ENCODE measurements around the gene GSTK1. TPM values are rescaled to one million over a fixed set of nuclear protein-coding genes. Genes with fewer than 3 reads are reported as not detected.

Gene GSTK1
- total RNA-seq, 5 donors from 2014 or later (not counting 1 experiment from before 2014, with no cell fraction given), result 347 to 524 (median 406) TPM

GRCh38 chr7:143236408-143236990, 26.7 kb upstream of the GSTK1 start:
- Histone ChIP-seq H3K4me1 (ENCODE audit: control insufficient read depth in 1 of 2, extremely low read depth in 1 of 2, insufficient read depth in 2 of 2, low read length in 2 of 2) (peaks cover 0 to 3% of the 10 kb centered on the region in 2 experiments), H3K36me3 (ENCODE audit: control insufficient read depth in 2 of 2, extremely low read depth in 1 of 2, insufficient read depth in 1 of 2, low read length in 1 of 2) (no peaks in the 10 kb centered on the region), H3K27me3 (replicated peaks in 1 of 2; ENCODE audit: control insufficient read depth in 2 of 2, extremely low read depth in 1 of 2, insufficient read depth in 2 of 2, low read length in 1 of 2) (peaks cover 0 to 9% of the 10 kb centered on the region in 2 experiments), H3K27ac (ENCODE audit: low read length) (no peak overlapping the region), H3K4me3 (ENCODE audit: control insufficient read depth in 1 of 2, extremely low read depth in 1 of 2, low read length in 1 of 2) (no peak overlapping the region), H3K9me3 (peaks cover 6% of the 10 kb centered on the region)
- DNase-seq (no peak), ATAC-seq (replicated peaks in 1 of 4) (no peak)
- ChIA-PET POLR2A (interaction anchor here in 1 of 2 donors (0.8 kb wide), 1 partner anchor 21 kb away, joined by 3 read pairs; no protein-coding TSS in a partner anchor), CTCF (interaction anchor here (0.6 to 1.1 kb wide), 3 partner anchors 43 to 728 kb away, joined by 3 to 4 read pairs (median 3); no protein-coding TSS in a partner anchor)
- Mint-ChIP-seq H3K4me3 (no peak overlapping the region), H3K4me1 (peaks cover 6 to 9% (median 7%) of the 10 kb centered on the region in 3 donors), H3K9me3 (peaks cover 13 to 21% (median 14%) of the 10 kb centered on the region in 3 donors), H3K27me3 (peaks cover 12 to 14% of the 10 kb centered on the region in 2 donors), H3K36me3 (peaks cover 10% of the 10 kb centered on the region), H3K27ac (no peak overlapping the region)
- no CpG with 5 or more reads among the region's 3 CpGs for WGBS (ENCODE audit: insufficient coverage)

GRCh38 chr7:143237366-143237765, 25.9 kb upstream of the GSTK1 start:
- Mint-ChIP-seq H3K4me1 (peaks cover 7 to 17% (median 10%) of the 10 kb centered on the region in 3 donors), H3K9me3 (peaks cover 13 to 21% (median 14%) of the 10 kb centered on the region in 3 donors), H3K27me3 (peaks cover 12 to 14% of the 10 kb centered on the region in 2 donors), H3K36me3 (peaks cover 10% of the 10 kb centered on the region), H3K4me3 (no peak overlapping the region), H3K27ac (no peak overlapping the region)
- Histone ChIP-seq H3K4me3 (ENCODE audit: control insufficient read depth in 1 of 2, extremely low read depth in 1 of 2, low read length in 1 of 2) (no peak overlapping the region), H3K4me1 (ENCODE audit: control insufficient read depth in 1 of 2, extremely low read depth in 1 of 2, insufficient read depth in 2 of 2, low read length in 2 of 2) (peaks cover 0 to 3% of the 10 kb centered on the region in 2 experiments), H3K36me3 (ENCODE audit: control insufficient read depth in 2 of 2, extremely low read depth in 1 of 2, insufficient read depth in 1 of 2, low read length in 1 of 2) (no peaks in the 10 kb centered on the region), H3K27me3 (replicated peaks in 1 of 2; ENCODE audit: control insufficient read depth in 2 of 2, extremely low read depth in 1 of 2, insufficient read depth in 2 of 2, low read length in 1 of 2) (peaks cover 0 to 9% of the 10 kb centered on the region in 2 experiments), H3K9me3 (peaks cover 6% of the 10 kb centered on the region), H3K27ac (ENCODE audit: low read length) (no peak overlapping the region)
- CTCF ChIA-PET, result interaction anchor here in 1 of 2 donors (0.5 to 1.1 kb wide), 3 partner anchors 23 to 64 kb away, joined by 3 to 4 read pairs (median 3); no protein-coding TSS in a partner anchor
- ATAC-seq (replicated peaks in 1 of 4) (no peak), DNase-seq (no peak)
- POLR2A ChIA-PET, result interaction anchor here in 1 of 2 donors (0.8 kb wide), 1 partner anchor 22 kb away, joined by 3 read pairs; no protein-coding TSS in a partner anchor

GRCh38 chr7:143238289-143238980, 24.8 kb upstream of the GSTK1 start:
- Mint-ChIP-seq H3K27ac (no peak overlapping the region), H3K27me3 (peaks cover 12 to 14% of the 10 kb centered on the region in 2 donors), H3K36me3 (peaks cover 10% of the 10 kb centered on the region), H3K4me1 (peaks cover 11 to 17% (median 14%) of the 10 kb centered on the region in 3 donors), H3K4me3 (no peak overlapping the region), H3K9me3 (peaks cover 13 to 21% (median 14%) of the 10 kb centered on the region in 3 donors)
- ATAC-seq (replicated peaks in 1 of 4) (no peak), DNase-seq (no peak)
- no CpG with 5 or more reads among the region's 1 CpG for WGBS (ENCODE audit: insufficient coverage)
- H3K4me1 ChIP-seq (ENCODE audit: control insufficient read depth in 1 of 2, extremely low read depth in 1 of 2, insufficient read depth in 2 of 2, low read length in 2 of 2), result peaks cover 0 to 3% of the 10 kb centered on the region in 2 experiments
- no peak overlapping the region for H3K27ac ChIP-seq (ENCODE audit: low read length)
- ChIA-PET CTCF (interaction anchor here (0.6 to 3.8 kb wide), 10 partner anchors 12 to 248 kb away, joined by 3 to 98 read pairs (median 14); no protein-coding TSS in a partner anchor), POLR2A (no interaction called here)
- H3K27me3 ChIP-seq (replicated peaks in 1 of 2; ENCODE audit: control insufficient read depth in 2 of 2, extremely low read depth in 1 of 2, insufficient read depth in 2 of 2, low read length in 1 of 2), result peaks cover 0 to 9% of the 10 kb centered on the region in 2 experiments
- H3K36me3 ChIP-seq (ENCODE audit: control insufficient read depth in 2 of 2, extremely low read depth in 1 of 2, insufficient read depth in 1 of 2, low read length in 1 of 2), result no peaks in the 10 kb centered on the region
- no peak overlapping the region for H3K4me3 ChIP-seq (ENCODE audit: control insufficient read depth in 1 of 2, extremely low read depth in 1 of 2, low read length in 1 of 2)
- H3K9me3 ChIP-seq, result peaks cover 6% of the 10 kb centered on the region

- peaks cover 3 to 5% of the 10 kb centered on the region in 2 experiments for H3K4me1 ChIP-seq (ENCODE audit: control insufficient read depth in 1 of 2, extremely low read depth in 1 of 2, insufficient read depth in 2 of 2, low read length in 2 of 2)
- Mint-ChIP-seq H3K36me3 (peaks cover 10% of the 10 kb centered on the region), H3K27ac (no peak overlapping the region), H3K4me1 (peaks cover 25 to 31% (median 27%) of the 10 kb centered on the region in 3 donors), H3K9me3 (peaks cover 13 to 21% (median 14%) of the 10 kb centered on the region in 3 donors), H3K4me3 (no peak overlapping the region), H3K27me3 (peaks cover 12 to 14% of the 10 kb centered on the region in 2 donors)
- peaks cover 6% of the 10 kb centered on the region for H3K9me3 ChIP-seq
- POLR2A ChIA-PET, result interaction anchor here in 1 of 2 donors (0.6 to 0.7 kb wide), 2 partner anchors 13 to 455 kb away, joined by 3 to 7 read pairs; no protein-coding TSS in a partner anchor
- CTCF ChIA-PET, result interaction anchor here (0.6 to 3.8 kb wide), 77 partner anchors 8 to 1767 kb away, joined by 3 to 98 read pairs (median 6); partner anchors contain the start of genes GSTK1 (in 2 of the 2), CASP2 (in 1 of the 2), DENND11 (in 1 of the 2) and EPHA1 (in 1 of the 2)
- no peak for ATAC-seq (replicated peaks in 1 of 4)
- no peak for DNase-seq
- no peak overlapping the region for H3K4me3 ChIP-seq (ENCODE audit: control insufficient read depth in 1 of 2, extremely low read depth in 1 of 2, low read length in 1 of 2)
- H3K36me3 ChIP-seq (ENCODE audit: control insufficient read depth in 2 of 2, extremely low read depth in 1 of 2, insufficient read depth in 1 of 2, low read length in 1 of 2), result no peaks in the 10 kb centered on the region
- peaks cover 0 to 7% of the 10 kb centered on the region in 2 experiments for H3K27me3 ChIP-seq (replicated peaks in 1 of 2; ENCODE audit: control insufficient read depth in 2 of 2, extremely low read depth in 1 of 2, insufficient read depth in 2 of 2, low read length in 1 of 2)
- no peak overlapping the region for H3K27ac ChIP-seq (ENCODE audit: low read length)
Observed at GRCh38 chr7:143239813-143240212, 23.4 kb upstream of the GSTK1 start.

GRCh38 chr7:143240291-143241168, 22.7 kb upstream of the GSTK1 start:
- DNase-seq, result peak; percentile 34 to 87 (median 67)
- Mint-ChIP-seq H3K9me3 (peaks cover 13 to 20% (median 14%) of the 10 kb centered on the region in 3 donors), H3K4me3 (no peak overlapping the region), H3K27me3 (peaks cover 9% of the 10 kb centered on the region in 2 donors), H3K4me1 (peaks cover 31 to 38% (median 33%) of the 10 kb centered on the region in 3 donors), H3K36me3 (peaks cover 10% of the 10 kb centered on the region), H3K27ac (peak overlapping the region; percentile 44 to 81)
- ChIA-PET CTCF (interaction anchor here (0.6 to 3.8 kb wide), 88 partner anchors 8 to 1768 kb away, joined by 3 to 98 read pairs (median 6); partner anchors contain the start of genes GSTK1 (in 2 of the 2), CASP2 (in 1 of the 2), DENND11 (in 1 of the 2) and EPHA1 (in 1 of the 2)), POLR2A (interaction anchor here in 1 of 2 donors (0.6 to 0.7 kb wide), 2 partner anchors 56 to 456 kb away, joined by 4 to 7 read pairs; no protein-coding TSS in a partner anchor)
- peaks cover 0 to 6% of the 10 kb centered on the region in 2 experiments for H3K27me3 ChIP-seq (replicated peaks in 1 of 2; ENCODE audit: control insufficient read depth in 2 of 2, extremely low read depth in 1 of 2, insufficient read depth in 2 of 2, low read length in 1 of 2)
- peaks cover 6% of the 10 kb centered on the region for H3K9me3 ChIP-seq
- H3K4me3 ChIP-seq (ENCODE audit: control insufficient read depth in 1 of 2, extremely low read depth in 1 of 2, low read length in 1 of 2), result no peak overlapping the region
- no peaks in the 10 kb centered on the region for H3K36me3 ChIP-seq (ENCODE audit: control insufficient read depth in 2 of 2, extremely low read depth in 1 of 2, insufficient read depth in 1 of 2, low read length in 1 of 2)
- ATAC-seq (replicated peaks in 1 of 4), result peak; percentile 83 to 94 (median 88)
- WGBS (ENCODE audit: insufficient coverage), result 0% methylated on average over 4 of the region's 9 CpGs
- H3K4me1 ChIP-seq (ENCODE audit: control insufficient read depth in 1 of 2, extremely low read depth in 1 of 2, insufficient read depth in 2 of 2, low read length in 2 of 2), result peaks cover 7 to 12% of the 10 kb centered on the region in 2 experiments
- no peak overlapping the region for H3K27ac ChIP-seq (ENCODE audit: low read length)

Measured in T-cell (primary cell).